ENCODE measurements around the gene ZNF586. TPM values are rescaled to one million over a fixed set of nuclear protein-coding genes. Genes with fewer than 3 reads are reported as not detected.
A peak's percentile ranks its signal among the peaks of the same experiment; 100 is the strongest.
"Not testable (repeated sequence)": the region's sequence is repeated elsewhere in the genome, so short reads cannot be mapped to it uniquely, and the experiment has no call there.

Gene ZNF586
- total RNA-seq, 1 donor = 19.5 TPM

GRCh38 chr19:57820599-57820998 is 51.1 kb downstream of the ZNF586 start:
- Histone ChIP-seq H3K79me2 (ENCODE audit: insufficient read depth, low read length) (peaks cover 60% of the 10 kb centered on the region), H3K4me2 (ENCODE audit: insufficient read depth, low read length) (peak overlapping the region; percentile 95), H3K36me3 (ENCODE audit: insufficient read depth, low read length) (peaks cover 4% of the 10 kb centered on the region), H2AFZ (ENCODE audit: low read length) (no peak overlapping the region), H3K4me3 (ENCODE audit: insufficient read depth, low read length) (peak overlapping the region; percentile 99), H3K9me3 (ENCODE audit: low read depth, low read length) (no peaks in the 10 kb centered on the region), H4K20me1 (ENCODE audit: insufficient read depth, low read length) (peaks cover 13% of the 10 kb centered on the region), H3K4me1 (ENCODE audit: insufficient read depth, low read length) (peaks cover 6% of the 10 kb centered on the region), H3K27me3 (ENCODE audit: insufficient read depth, low read length) (no peaks in the 10 kb centered on the region), H3K27ac (ENCODE audit: low read depth, low read length) (peak overlapping the region; percentile 94)
- DNase-seq (ENCODE audit: insufficient read length, low spot score, missing footprints) = no peak
- TF ChIP-seq CTCF (IDR thresholded peaks at IDR 0.05; ENCODE audit: extremely low read depth, low read depth, low read length) = no peak

- not testable (repeated sequence) for H3K27ac ChIP-seq (ENCODE audit: low read depth, low read length); H3K4me1 ChIP-seq (ENCODE audit: insufficient read depth, low read length); H3K36me3 ChIP-seq (ENCODE audit: insufficient read depth, low read length); DNase-seq (ENCODE audit: insufficient read length, low spot score, missing footprints); H3K27me3 ChIP-seq (ENCODE audit: insufficient read depth, low read length); H2AFZ ChIP-seq (ENCODE audit: low read length); H3K9me3 ChIP-seq (ENCODE audit: low read depth, low read length)
- Histone ChIP-seq H4K20me1 (ENCODE audit: insufficient read depth, low read length) (peaks cover 18% of the 10 kb centered on the region), H3K4me2 (ENCODE audit: insufficient read depth, low read length) (peak overlapping the region; percentile 95), H3K79me2 (ENCODE audit: insufficient read depth, low read length) (peaks cover 65% of the 10 kb centered on the region), H3K4me3 (ENCODE audit: insufficient read depth, low read length) (peak overlapping the region; percentile 99)
These were observed 51.6 kb downstream of the ZNF586 start for GRCh38 chr19:57821095-57821494.

GRCh38 chr19:57821501-57821900 is 52.0 kb downstream of the ZNF586 start:
- not testable (repeated sequence) for H3K4me2 ChIP-seq (ENCODE audit: insufficient read depth, low read length); H3K9me3 ChIP-seq (ENCODE audit: low read depth, low read length); H3K27ac ChIP-seq (ENCODE audit: low read depth, low read length); H3K27me3 ChIP-seq (ENCODE audit: insufficient read depth, low read length); H3K4me3 ChIP-seq (ENCODE audit: insufficient read depth, low read length); H3K36me3 ChIP-seq (ENCODE audit: insufficient read depth, low read length); H2AFZ ChIP-seq (ENCODE audit: low read length); H3K4me1 ChIP-seq (ENCODE audit: insufficient read depth, low read length); DNase-seq (ENCODE audit: insufficient read length, low spot score, missing footprints)
- peaks cover 19% of the 10 kb centered on the region for H4K20me1 ChIP-seq (ENCODE audit: insufficient read depth, low read length)
- H3K79me2 ChIP-seq (ENCODE audit: insufficient read depth, low read length) = peaks cover 69% of the 10 kb centered on the region

- not testable (repeated sequence) for H3K27me3 ChIP-seq (ENCODE audit: insufficient read depth, low read length); H3K4me2 ChIP-seq (ENCODE audit: insufficient read depth, low read length); H2AFZ ChIP-seq (ENCODE audit: low read length); H3K4me1 ChIP-seq (ENCODE audit: insufficient read depth, low read length); H3K4me3 ChIP-seq (ENCODE audit: insufficient read depth, low read length); H3K9me3 ChIP-seq (ENCODE audit: low read depth, low read length); H3K27ac ChIP-seq (ENCODE audit: low read depth, low read length); H3K36me3 ChIP-seq (ENCODE audit: insufficient read depth, low read length); DNase-seq (ENCODE audit: insufficient read length, low spot score, missing footprints)
- H4K20me1 ChIP-seq (ENCODE audit: insufficient read depth, low read length) = peaks cover 22% of the 10 kb centered on the region
- H3K79me2 ChIP-seq (ENCODE audit: insufficient read depth, low read length) = peaks cover 82% of the 10 kb centered on the region
These were observed 53.7 kb downstream of the ZNF586 start for GRCh38 chr19:57823155-57823554.

GRCh38 chr19:57823608-57824007 is 54.1 kb downstream of the ZNF586 start:
- not testable (repeated sequence) for DNase-seq (ENCODE audit: insufficient read length, low spot score, missing footprints); H3K4me1 ChIP-seq (ENCODE audit: insufficient read depth, low read length); H3K4me3 ChIP-seq (ENCODE audit: insufficient read depth, low read length); H3K4me2 ChIP-seq (ENCODE audit: insufficient read depth, low read length); H3K27ac ChIP-seq (ENCODE audit: low read depth, low read length); H3K27me3 ChIP-seq (ENCODE audit: insufficient read depth, low read length); H2AFZ ChIP-seq (ENCODE audit: low read length); H3K36me3 ChIP-seq (ENCODE audit: insufficient read depth, low read length); H3K9me3 ChIP-seq (ENCODE audit: low read depth, low read length)
- H4K20me1 ChIP-seq (ENCODE audit: insufficient read depth, low read length) = peaks cover 22% of the 10 kb centered on the region
- H3K79me2 ChIP-seq (ENCODE audit: insufficient read depth, low read length) = peaks cover 83% of the 10 kb centered on the region

GRCh38 chr19:57825511-57825910 is 56.0 kb downstream of the ZNF586 start:
- Histone ChIP-seq H3K79me2 (ENCODE audit: insufficient read depth, low read length) (peaks cover 90% of the 10 kb centered on the region), H3K36me3 (ENCODE audit: insufficient read depth, low read length) (peaks cover 11% of the 10 kb centered on the region), H3K4me2 (ENCODE audit: insufficient read depth, low read length) (no peak overlapping the region), H3K27me3 (ENCODE audit: insufficient read depth, low read length) (no peaks in the 10 kb centered on the region), H2AFZ (ENCODE audit: low read length) (no peak overlapping the region), H3K4me1 (ENCODE audit: insufficient read depth, low read length) (peaks cover 3% of the 10 kb centered on the region), H3K27ac (ENCODE audit: low read depth, low read length) (no peak overlapping the region), H3K9me3 (ENCODE audit: low read depth, low read length) (no peaks in the 10 kb centered on the region), H4K20me1 (ENCODE audit: insufficient read depth, low read length) (peaks cover 26% of the 10 kb centered on the region), H3K4me3 (ENCODE audit: insufficient read depth, low read length) (no peak overlapping the region)
- peak; percentile 39 for DNase-seq (ENCODE audit: insufficient read length, low spot score, missing footprints)
- TF ChIP-seq CTCF (IDR thresholded peaks at IDR 0.05; ENCODE audit: extremely low read depth, low read depth, low read length) = no peak
